Left renal cortex interstitium (tissue), 4 donors: ENCODE measurements around the gene ERI3. TPM values are rescaled to one million over a fixed set of nuclear protein-coding genes. Genes with fewer than 3 reads are reported as not detected.

Experiments used
- DNase-seq, 4 donors: peaks; one replicate each; pipeline ENCODE4 v3.0.0-alpha.2; 2013; ENCODE audit warnings: low read depth in 4 of 4, low spot score in 2 of 4, missing footprints in 1 of 4
- polyA plus RNA-seq, 4 donors: library from polyadenylated mRNA; unstranded; fragments of 120-200 nt; gene quantifications; one replicate each; pipeline ENCODE4 v1.2.1, GENCODE V29; 2013; ENCODE audit not compliant: insufficient read length in 4 of 4

The ERI3 gene
- polyA plus RNA-seq, 4 donors, result 83.2 to 104 (median 91.7) TPM

DNA sequence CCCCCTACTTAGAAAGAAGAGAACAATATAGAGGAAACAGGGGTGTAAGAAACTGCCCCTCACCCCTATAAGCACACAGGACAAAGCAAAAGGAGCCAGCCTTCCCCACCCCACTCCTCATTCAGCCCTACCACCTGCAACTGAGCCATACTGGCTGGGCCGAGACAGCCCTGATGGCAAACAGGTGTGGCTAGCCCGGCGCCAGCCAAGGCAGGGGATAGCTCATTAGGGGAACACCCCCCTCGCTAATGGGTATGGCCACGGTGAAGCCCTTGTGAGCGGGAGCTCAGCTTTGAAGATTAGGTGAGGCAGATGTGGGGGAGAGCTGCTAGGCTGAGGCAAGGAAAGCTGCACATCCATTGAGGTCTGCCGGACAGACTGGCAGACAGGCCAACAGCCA lies 65.5 kb downstream of the ERI3 start:
- no peak for DNase-seq

DNA sequence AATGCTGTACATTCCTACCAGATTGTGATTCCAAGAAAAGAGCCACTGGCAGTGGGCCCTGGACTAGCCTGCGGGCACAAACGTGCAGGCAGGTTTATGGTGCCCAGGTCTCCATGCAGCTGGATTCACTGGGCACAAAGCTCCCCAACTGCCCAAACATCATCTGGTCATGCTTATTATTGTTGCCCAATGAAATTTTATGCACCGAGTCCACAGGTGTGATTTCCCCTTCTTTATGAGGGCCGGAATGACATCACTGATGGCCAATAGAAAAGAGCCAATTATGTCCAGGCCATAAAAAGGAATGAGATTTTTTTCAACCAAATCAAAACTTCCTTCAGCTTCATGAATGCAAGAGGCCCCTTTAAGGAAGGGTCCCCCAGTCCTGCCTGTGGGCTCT lies 66.2 kb downstream of the ERI3 start:
- DNase-seq, result no peak

- DNase-seq, result no peak
Observed at GRCh38 chr1:44284184-44284583, 70.9 kb downstream of the ERI3 start.

- DNase-seq, result no peak
Observed at GRCh38 chr1:44283524-44284173, 71.4 kb downstream of the ERI3 start.

DNA sequence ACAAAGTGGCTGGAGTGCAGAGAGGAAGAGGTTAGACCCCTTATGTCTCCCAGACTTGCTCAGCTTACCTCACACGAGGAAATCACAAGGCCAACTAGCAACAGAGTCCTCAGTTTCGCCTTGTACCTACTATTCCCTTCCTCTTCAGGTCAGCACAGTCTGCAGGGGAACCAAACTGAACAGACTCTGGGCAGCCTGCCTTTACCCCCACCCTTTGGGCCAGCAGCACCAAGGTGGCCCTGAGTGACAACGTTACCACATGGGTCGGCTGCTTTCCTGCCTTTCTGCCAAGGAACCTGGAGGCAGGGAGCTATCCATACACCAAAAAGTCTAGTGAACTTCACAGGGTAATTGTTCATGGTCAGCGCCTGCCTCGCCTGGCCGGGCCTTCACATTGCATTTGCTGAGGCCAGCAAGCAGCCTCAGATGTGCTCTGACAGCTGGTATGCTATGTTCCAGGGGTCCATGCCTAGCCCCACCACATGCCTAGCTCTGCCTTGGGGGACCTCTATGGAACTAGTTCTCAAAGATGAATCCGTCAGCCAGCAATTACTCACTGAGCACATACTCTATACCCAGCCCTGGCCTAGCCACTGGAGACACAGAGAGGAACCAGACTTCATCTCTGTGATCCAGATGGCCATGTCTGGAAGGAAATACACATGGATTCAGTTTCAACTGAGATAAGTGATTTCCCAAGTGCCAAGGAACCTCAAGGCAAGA lies 72.2 kb downstream of the ERI3 start:
- DNase-seq, result no peak

DNA sequence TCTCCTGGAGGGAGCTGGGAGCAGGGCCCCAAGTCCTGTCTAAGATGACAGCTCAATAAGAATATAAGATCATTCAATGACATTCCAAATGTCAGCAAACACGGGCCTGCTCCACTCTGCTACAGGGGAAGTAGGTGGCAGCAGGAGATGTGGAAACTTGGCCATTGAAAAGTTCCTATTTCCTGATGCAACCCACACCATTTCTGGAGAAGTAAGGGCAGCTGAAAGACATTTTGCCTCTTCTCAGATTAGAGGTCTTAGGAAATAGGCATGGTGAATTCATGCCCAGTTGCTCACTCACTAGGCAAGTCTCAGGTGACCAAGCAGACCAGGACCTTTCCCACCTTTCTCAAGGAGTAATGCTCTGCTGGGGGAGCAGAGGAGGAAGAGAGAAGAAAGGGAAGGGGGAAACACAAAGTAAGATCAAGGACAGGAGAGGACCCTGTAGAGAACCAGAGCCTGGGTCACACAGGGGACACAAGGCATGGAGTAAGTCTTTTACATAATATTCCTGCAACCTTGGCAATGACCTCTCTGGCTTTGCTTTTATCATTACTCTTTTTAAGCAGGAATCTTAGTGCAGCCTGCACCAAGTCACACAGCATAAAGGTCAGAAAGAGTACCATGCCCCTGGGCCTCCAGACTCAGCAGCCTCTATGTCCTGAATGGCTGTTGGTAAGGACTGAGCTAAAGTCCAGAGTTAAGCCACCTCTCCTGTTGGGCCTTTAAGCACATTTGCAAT lies 72.9 kb downstream of the ERI3 start:
- DNase-seq, result no peak

DNA sequence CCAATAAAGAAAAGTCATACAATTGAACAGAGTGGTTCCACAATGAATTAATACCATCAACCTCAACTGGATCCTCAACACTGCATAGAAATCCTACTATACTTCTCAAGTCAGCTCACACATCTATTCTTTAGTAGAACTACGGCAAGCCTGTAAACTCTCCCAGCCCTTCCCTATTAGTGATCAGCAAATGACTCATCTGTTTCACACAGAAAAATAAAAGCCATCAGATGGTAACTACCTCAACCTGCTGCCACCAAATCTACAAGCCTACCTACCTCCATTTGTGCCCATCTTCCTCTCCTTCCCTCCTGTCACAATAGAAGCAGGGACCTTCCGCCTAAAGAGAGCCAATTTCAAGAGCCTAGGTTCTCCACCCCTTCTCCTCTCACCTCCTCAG lies 78.2 kb downstream of the ERI3 start:
- no peak for DNase-seq

GRCh38 chr1:44275991-44276405 lies 79.1 kb downstream of the ERI3 start:
- no peak for DNase-seq

DNA sequence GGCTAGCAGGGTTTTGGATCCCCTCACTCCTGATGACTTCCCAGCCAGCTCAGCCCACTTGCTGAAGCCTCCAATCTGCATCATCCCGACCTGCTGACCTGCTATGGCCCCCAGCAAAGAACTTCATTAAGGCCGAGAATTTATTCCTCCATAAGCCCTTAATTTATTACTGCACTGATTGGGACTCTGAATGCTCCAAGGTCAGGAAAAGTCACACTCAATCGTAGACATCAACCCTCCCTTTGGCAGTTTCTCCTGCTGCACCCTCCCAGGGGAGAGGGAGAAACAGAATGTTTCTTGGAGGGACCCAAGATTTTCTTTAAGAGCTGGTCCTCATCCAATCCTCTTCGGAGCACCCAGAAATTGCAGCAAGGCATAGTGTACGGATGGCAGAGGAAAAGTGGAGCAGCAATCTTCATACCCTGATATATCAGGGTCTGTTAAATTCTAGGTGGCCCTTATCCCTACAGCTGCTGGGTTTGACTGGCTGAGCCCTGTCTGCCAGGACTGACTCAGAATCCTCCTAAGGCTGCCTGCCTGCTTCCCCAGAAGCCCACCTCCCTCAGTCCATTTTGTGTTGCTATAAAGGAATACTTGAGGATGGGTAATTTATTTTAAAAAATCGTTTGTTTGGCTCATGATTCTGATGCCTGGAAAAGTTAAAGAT lies 79.6 kb downstream of the ERI3 start:
- no peak for DNase-seq

GRCh38 chr1:44273560-44274350 lies 81.3 kb downstream of the ERI3 start:
- no peak for DNase-seq

DNA sequence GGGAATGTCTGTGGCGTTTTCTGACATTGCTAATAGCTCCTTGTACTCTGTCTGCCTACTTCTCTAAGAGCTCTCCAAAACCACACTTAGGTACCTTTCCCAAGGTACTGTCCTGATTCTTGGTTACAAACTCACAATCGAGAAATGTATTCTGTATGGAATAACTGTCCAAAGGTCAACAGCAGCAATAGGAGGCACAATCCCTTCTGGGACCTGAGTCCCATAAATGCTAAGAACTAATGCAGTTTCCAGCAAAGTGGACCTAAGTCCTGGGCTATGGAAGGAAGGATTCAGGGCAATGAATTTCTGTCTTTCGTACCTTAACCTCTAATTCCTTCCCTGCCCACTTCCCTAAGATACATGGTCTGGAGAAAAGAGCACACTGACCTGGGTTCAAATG lies 82.1 kb downstream of the ERI3 start:
- DNase-seq, result no peak

DNA sequence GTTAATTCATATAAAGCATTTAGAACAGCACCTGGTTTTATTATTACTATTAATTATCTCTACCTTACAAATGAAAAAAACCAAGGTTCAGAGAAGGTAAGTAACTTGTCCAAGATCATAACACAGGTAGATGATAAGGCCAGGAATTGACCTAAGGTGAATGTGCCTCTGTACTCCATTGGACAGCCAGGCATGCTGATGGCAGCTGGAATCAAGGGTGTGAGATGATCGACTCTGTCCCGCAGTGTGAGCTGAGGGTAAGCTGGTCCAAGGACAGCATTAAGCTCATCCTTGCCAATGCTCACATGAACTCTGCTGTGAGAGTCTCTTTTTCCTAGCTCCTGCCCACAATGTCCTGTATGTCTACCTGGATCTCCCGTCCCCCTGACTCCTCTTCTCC lies 83.4 kb downstream of the ERI3 start:
- no peak for DNase-seq

GRCh38 chr1:44270686-44271628 lies 84.1 kb downstream of the ERI3 start:
- no peak for DNase-seq

GRCh38 chr1:44268054-44268453 lies 87.0 kb downstream of the ERI3 start:
- no peak for DNase-seq

DNA sequence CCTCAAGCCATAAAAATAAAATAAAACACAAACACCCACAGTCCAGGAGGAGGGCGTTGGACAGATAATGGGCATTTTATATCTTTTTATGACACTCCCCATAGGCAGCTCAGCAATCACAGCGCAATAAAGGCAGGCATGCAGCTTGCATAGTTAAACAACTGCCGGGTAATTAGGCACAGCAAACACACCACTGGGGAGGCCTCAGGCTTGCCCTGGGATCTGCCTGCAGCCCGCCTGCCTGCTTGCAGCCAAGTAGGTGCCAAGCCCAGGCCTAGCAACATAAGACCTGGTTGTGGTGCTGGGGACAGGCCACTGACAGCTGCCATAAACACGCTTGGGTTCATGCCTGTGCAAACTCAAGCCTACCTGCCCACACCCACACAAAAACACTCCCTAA lies 87.6 kb downstream of the ERI3 start:
- no peak for DNase-seq

- no peak for DNase-seq
Observed at GRCh38 chr1:44266400-44267344, 88.4 kb downstream of the ERI3 start.

- DNase-seq, result no peak
Observed at GRCh38 chr1:44265656-44266358, 89.2 kb downstream of the ERI3 start.

DNA sequence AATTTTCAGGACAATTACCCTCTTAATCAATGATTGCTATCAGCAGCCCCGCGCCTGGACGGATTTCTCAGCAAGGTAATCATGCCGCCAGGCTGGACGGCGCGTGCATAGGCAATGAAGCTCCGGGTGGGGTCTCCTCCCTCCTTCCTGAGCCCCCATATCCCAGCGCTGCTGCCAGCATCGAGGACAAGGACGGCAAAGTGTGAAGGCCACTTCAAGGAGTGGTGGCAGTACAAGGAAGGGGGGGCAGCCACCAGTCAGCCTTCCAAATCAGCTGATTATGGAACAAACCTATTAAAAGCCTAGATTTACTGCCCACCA lies 90.6 kb downstream of the ERI3 start:
- DNase-seq, result no peak
